Measurements from ENCODE around the gene CTSK. TPM values are rescaled to one million over a fixed set of nuclear protein-coding genes. Genes with fewer than 3 reads are reported as not detected.
A peak's percentile ranks its signal among the peaks of the same experiment; 100 is the strongest.

The CTSK gene
- total RNA-seq, 1 experiment from 2014 or later = 2.7 TPM

DNA sequence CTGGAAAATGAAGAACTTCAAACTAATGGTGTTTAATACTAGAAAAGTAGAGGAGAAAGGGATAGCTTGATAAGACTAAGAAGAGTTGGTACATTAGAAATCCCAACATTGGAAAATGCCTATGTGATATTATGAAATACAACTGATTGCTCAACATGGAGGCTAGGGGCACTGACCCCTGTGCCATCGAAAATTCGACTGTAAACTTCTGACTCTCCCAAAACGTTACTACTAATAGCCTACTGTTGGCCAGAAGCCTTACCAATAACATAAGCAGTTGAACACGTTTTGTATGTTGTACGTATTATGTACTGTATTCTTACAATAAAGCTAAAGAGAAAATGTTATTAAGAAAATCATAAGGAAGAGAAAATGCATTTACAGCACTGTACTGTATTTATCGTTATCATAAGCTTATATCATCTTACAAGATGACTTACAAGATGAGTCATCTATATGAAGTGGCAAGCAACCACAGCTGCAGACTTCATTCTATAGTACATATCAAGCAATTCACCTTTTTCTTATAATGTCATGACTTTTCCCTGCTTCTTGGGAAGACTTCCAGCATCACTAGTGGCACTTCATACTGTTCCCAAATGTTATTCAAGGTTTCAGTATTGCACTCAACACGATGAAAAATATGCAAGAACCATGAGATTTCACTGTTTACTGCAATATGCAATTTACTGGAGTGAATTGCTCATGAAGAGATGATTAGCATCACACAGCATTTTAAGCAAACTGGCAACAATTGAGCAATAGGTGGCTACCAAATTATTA is 12.9 kb upstream of the CTSK start:
- ChIA-PET POLR2A (no interaction called here), CTCF (no interaction called here)
- no peak overlapping the region for H3K27ac Mint-ChIP-seq (ENCODE audit: unreplicated experiment)
- Histone ChIP-seq H3K27me3 (replicated peaks; ENCODE audit: control insufficient read depth, insufficient read depth, low read length) (no peaks in the 10 kb centered on the region), H3K9me3 (no peaks in the 10 kb centered on the region), H3K4me1 (no peaks in the 10 kb centered on the region), H3K36me3 (ENCODE audit: control insufficient read depth, insufficient read depth, low read length) (no peaks in the 10 kb centered on the region; the same call in none of the 2 replicates), H3K4me3 (ENCODE audit: low read depth, low read length) (no peak overlapping the region)
- H3K4me3 Mint-ChIP-seq (ENCODE audit: unreplicated experiment) = no peak overlapping the region
- H3K27me3 Mint-ChIP-seq (ENCODE audit: insufficient read depth, unreplicated experiment) = no peaks in the 10 kb centered on the region
- TF ChIP-seq, protein P1, sequence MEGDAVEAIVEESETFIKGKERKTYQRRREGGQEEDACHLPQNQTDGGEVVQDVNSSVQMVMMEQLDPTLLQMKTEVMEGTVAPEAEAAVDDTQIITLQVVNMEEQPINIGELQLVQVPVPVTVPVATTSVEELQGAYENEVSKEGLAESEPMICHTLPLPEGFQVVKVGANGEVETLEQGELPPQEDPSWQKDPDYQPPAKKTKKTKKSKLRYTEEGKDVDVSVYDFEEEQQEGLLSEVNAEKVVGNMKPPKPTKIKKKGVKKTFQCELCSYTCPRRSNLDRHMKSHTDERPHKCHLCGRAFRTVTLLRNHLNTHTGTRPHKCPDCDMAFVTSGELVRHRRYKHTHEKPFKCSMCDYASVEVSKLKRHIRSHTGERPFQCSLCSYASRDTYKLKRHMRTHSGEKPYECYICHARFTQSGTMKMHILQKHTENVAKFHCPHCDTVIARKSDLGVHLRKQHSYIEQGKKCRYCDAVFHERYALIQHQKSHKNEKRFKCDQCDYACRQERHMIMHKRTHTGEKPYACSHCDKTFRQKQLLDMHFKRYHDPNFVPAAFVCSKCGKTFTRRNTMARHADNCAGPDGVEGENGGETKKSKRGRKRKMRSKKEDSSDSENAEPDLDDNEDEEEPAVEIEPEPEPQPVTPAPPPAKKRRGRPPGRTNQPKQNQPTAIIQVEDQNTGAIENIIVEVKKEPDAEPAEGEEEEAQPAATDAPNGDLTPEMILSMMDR (IDR thresholded peaks at IDR 0.05; ENCODE audit: insufficient read depth in 1 of 2, low read depth in 1 of 2, low read length in 1 of 2, severe bottlenecking in 1 of 2, unreplicated experiment in 1 of 2) = no peak
- BruUV-seq (replicated peaks) = no TSS peak
- no peak for DNase-seq
- peaks cover 37% of the 10 kb centered on the region for H3K36me3 Mint-ChIP-seq (ENCODE audit: insufficient read depth, unreplicated experiment)
- no peaks in the 10 kb centered on the region for H3K9me3 Mint-ChIP-seq (ENCODE audit: unreplicated experiment)
- intact Hi-C loops (cut with micrococcal nuclease; ENCODE audit: unreplicated experiment) = no loop called here
- H3K4me1 Mint-ChIP-seq (ENCODE audit: low read depth, unreplicated experiment) = no peaks in the 10 kb centered on the region

DNA sequence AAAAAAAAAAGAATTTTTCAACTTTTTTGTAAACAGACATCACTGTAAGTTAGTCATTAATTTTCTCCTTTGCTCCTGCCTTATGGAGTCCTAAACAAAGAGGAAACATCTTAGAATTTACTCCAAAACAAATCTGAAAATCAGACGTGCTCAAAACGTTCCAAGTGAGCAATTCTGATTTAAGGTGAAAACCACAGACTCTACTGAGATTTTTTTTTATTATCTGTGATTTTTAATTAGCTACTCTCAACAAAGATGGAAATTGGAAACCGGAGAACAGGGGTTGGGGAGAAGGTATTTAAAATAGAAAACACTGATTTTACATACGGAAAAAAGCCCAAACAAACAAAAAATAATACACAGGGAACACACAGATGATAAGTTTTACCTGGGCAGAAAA is 7.8 kb upstream of the CTSK start:
- H3K27ac Mint-ChIP-seq (ENCODE audit: unreplicated experiment) = no peak overlapping the region
- CTCF ChIA-PET = interaction anchor here (0.6 to 0.7 kb wide), 2 partner anchors 233 to 256 kb away, joined by 3 read pairs; no protein-coding TSS in a partner anchor
- POLR2A ChIA-PET = no interaction called here
- peaks cover 15% of the 10 kb centered on the region for H3K36me3 Mint-ChIP-seq (ENCODE audit: insufficient read depth, unreplicated experiment)
- H3K9me3 Mint-ChIP-seq (ENCODE audit: unreplicated experiment) = no peaks in the 10 kb centered on the region
- no peaks in the 10 kb centered on the region for H3K4me1 Mint-ChIP-seq (ENCODE audit: low read depth, unreplicated experiment)
- TF ChIP-seq, protein P1 (IDR thresholded peaks at IDR 0.05; ENCODE audit: insufficient read depth in 1 of 2, low read depth in 1 of 2, low read length in 1 of 2, severe bottlenecking in 1 of 2, unreplicated experiment in 1 of 2) = no peak
- DNase-seq = no peak
- H3K9me3 ChIP-seq = no peaks in the 10 kb centered on the region
- H3K4me1 ChIP-seq = peaks cover 16% of the 10 kb centered on the region
- intact Hi-C loops (cut with micrococcal nuclease; ENCODE audit: unreplicated experiment) = no loop called here
- H3K27me3 Mint-ChIP-seq (ENCODE audit: insufficient read depth, unreplicated experiment) = no peaks in the 10 kb centered on the region
- H3K27me3 ChIP-seq (replicated peaks; ENCODE audit: control insufficient read depth, insufficient read depth, low read length) = no peaks in the 10 kb centered on the region
- no TSS peak for BruUV-seq (replicated peaks)
- H3K36me3 ChIP-seq (ENCODE audit: control insufficient read depth, insufficient read depth, low read length) = no peaks in the 10 kb centered on the region; the same call in 1 of the 2 replicates
- no peak overlapping the region for H3K4me3 Mint-ChIP-seq (ENCODE audit: unreplicated experiment)
- no peak overlapping the region for H3K4me3 ChIP-seq (ENCODE audit: low read depth, low read length)

DNA sequence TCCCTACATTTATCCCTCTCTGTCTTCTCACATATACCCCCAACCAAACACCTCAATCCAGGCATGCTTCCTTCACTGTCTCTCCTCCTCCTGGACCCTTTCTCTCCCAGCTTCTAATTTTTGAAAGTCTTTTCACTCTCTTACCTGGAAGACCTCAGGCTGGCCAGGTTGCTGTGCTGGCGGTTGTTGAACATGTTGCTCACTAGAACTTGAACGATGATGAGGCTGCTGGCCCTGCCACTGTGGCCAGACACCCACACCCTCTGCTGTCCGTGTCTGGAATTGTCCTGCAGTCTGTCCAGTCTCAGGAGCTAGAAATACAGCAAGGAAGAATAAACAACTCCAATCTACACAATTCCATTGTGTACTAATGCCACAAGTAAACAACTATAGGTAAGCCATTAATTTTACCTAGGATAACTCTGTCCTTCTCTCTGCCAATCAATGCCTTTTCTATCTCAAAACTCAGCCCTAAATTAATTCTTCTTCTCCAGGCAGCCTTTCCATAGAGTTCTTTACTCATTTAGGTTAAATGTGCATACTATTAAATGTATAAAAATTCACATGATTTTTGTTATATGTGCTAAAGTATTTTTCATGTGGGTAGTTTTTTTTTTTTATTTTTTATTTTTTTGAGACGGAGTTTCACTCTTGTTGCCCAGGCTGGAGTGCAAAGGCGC is 5.1 kb upstream of the CTSK start:
- Mint-ChIP-seq H3K9me3 (ENCODE audit: unreplicated experiment) (no peaks in the 10 kb centered on the region), H3K27me3 (ENCODE audit: insufficient read depth, unreplicated experiment) (no peaks in the 10 kb centered on the region), H3K4me1 (ENCODE audit: low read depth, unreplicated experiment) (no peaks in the 10 kb centered on the region), H3K4me3 (ENCODE audit: unreplicated experiment) (no peak overlapping the region), H3K36me3 (ENCODE audit: insufficient read depth, unreplicated experiment) (peaks cover 15% of the 10 kb centered on the region), H3K27ac (ENCODE audit: unreplicated experiment) (no peak overlapping the region)
- TF ChIP-seq, protein P1 (IDR thresholded peaks at IDR 0.05; ENCODE audit: insufficient read depth in 1 of 2, low read depth in 1 of 2, low read length in 1 of 2, severe bottlenecking in 1 of 2, unreplicated experiment in 1 of 2) = peak; percentile 63 to 82
- no peaks in the 10 kb centered on the region; the same call in 1 of the 2 replicates for H3K36me3 ChIP-seq (ENCODE audit: control insufficient read depth, insufficient read depth, low read length)
- no peaks in the 10 kb centered on the region for H3K27me3 ChIP-seq (replicated peaks; ENCODE audit: control insufficient read depth, insufficient read depth, low read length)
- no peaks in the 10 kb centered on the region for H3K9me3 ChIP-seq
- CTCF ChIA-PET = interaction anchor here (0.6 to 2.1 kb wide), 18 partner anchors 13 to 542 kb away, joined by 3 to 36 read pairs (median 5); partner anchors contain the start of genes ANXA9, ENSA, GOLPH3L and MINDY1
- no peak overlapping the region for H3K4me3 ChIP-seq (ENCODE audit: low read depth, low read length)
- DNase-seq = peak; percentile 70 to 79
- peaks cover 27% of the 10 kb centered on the region for H3K4me1 ChIP-seq
- no TSS peak for BruUV-seq (replicated peaks)
- POLR2A ChIA-PET = interaction anchor here (0.6 kb wide), 1 partner anchor 145 kb away, joined by 6 read pairs; no protein-coding TSS in a partner anchor
- intact Hi-C loops (cut with micrococcal nuclease; ENCODE audit: unreplicated experiment) = loop anchor here (1.0 to 5.0 kb wide), 4 partner anchors 51 to 251 kb away; partner anchors contain the start of genes ENSA and GOLPH3L

Data from Caco-2 (cell line).